IMR-90 (cell line): ENCODE results near the gene TBCEL. TPM values are rescaled to one million over a fixed set of nuclear protein-coding genes. Genes with fewer than 3 reads are reported as not detected.

Experiments used
- ATAC-seq: fragments of 200-7000 bp; cut with Tn5 transposase; 2 replicates; pipeline ENCODE4 v1.9.1; 2020; ENCODE audit warnings: low read depth, mild to moderate bottlenecking, moderate library complexity
- BruUV-seq: library from RNA; stranded (reverse); fragments of 400-500 nt; replicated peaks from 2 replicates; lab custom pipeline; 2021; lab: Mats Ljungman, UMichigan
- CTCF ChIA-PET: fragments of 300-600 bp; formaldehyde crosslinking; extraction: SDS; loops from one replicate; lab custom pipeline; 2021; ENCODE audit warnings: antibody characterized with exemption; lab: Yijun Ruan, JAX
- POLR2A ChIA-PET: fragments of 300-600 bp; sonication (Branson Sonifier 250); formaldehyde crosslinking; loops from one replicate; lab custom pipeline; 2022; ENCODE audit warnings: antibody characterized with exemption; ENCODE audit not compliant: unreplicated experiment; lab: Charles Lee
- DNase-seq: peaks from one replicate; pipeline ENCODE4 v3.0.0; 2013
- H2AFZ ChIP-seq: replicated peaks from 2 replicates; pipeline ENCODE3; 2013; ENCODE audit warnings: low read length, mild to moderate bottlenecking; ENCODE audit not compliant: poor library complexity
- H2AK5ac ChIP-seq: 2 replicates; pipeline ENCODE4 v1.6.1; 2013; ENCODE audit warnings: low read depth, low read length, inconsistent platforms
- H2AK9ac ChIP-seq: replicated peaks from 2 replicates; pipeline ENCODE3; 2013; ENCODE audit warnings: mild to moderate bottlenecking, low read depth, low read length, moderate library complexity; ENCODE audit not compliant: poor library complexity
- H2BK120ac ChIP-seq: 2 replicates; pipeline ENCODE4 v1.6.1; 2013; ENCODE audit warnings: low read depth, low read length, inconsistent platforms
- H2BK15ac ChIP-seq: 3 replicates; pipeline ENCODE4 v1.6.1; 2013; ENCODE audit warnings: low read depth, low read length, inconsistent platforms
- H2BK20ac ChIP-seq: 2 replicates; pipeline ENCODE4 v1.6.1; 2013; ENCODE audit warnings: low read depth, mild to moderate bottlenecking, inconsistent platforms, low read length, moderate library complexity
- H2BK5ac ChIP-seq: 2 replicates; pipeline ENCODE4 v1.6.1; 2013; ENCODE audit warnings: mild to moderate bottlenecking, low read depth, low read length, inconsistent platforms; ENCODE audit not compliant: poor library complexity, severe bottlenecking
- H3K14ac ChIP-seq: replicated peaks from 2 replicates; pipeline ENCODE4 v1.6.1; 2013; ENCODE audit warnings: low read depth, low read length, inconsistent platforms
- H3K18ac ChIP-seq: 2 replicates; pipeline ENCODE4 v1.6.1; 2013; ENCODE audit warnings: low read depth, low read length, control low read depth
- H3K23ac ChIP-seq: 2 replicates; pipeline ENCODE4 v1.6.1; 2013; ENCODE audit warnings: low read depth, low read length, inconsistent platforms
- H3K27ac ChIP-seq: 2 replicates; pipeline ENCODE4 v1.5.1; 2013; ENCODE audit warnings: mild to moderate bottlenecking, control low read depth, low read length; ENCODE audit not compliant: insufficient read depth
- H3K27me3 ChIP-seq: 2 replicates; pipeline ENCODE4 v1.6.1; 2013; ENCODE audit warnings: low read length; ENCODE audit not compliant: control insufficient read depth, insufficient read depth
- H3K36me3 ChIP-seq: 2 replicates; pipeline ENCODE4 v1.6.1; 2013; ENCODE audit warnings: low read length, mixed read lengths; ENCODE audit not compliant: control insufficient read depth, insufficient read depth
- H3K4ac ChIP-seq: 2 replicates; pipeline ENCODE4 v1.6.1; 2013; ENCODE audit warnings: low read depth, low read length, inconsistent platforms
- H3K4me1 ChIP-seq: 2 replicates; pipeline ENCODE4 v1.6.1; 2013; ENCODE audit warnings: low read length, mixed read lengths; ENCODE audit not compliant: control insufficient read depth, insufficient read depth
- H3K4me2 ChIP-seq: 2 replicates; pipeline ENCODE4 v1.6.1; 2013; ENCODE audit warnings: low read depth, mild to moderate bottlenecking, control low read depth, low read length, moderate library complexity
- H3K4me3 ChIP-seq: 2 replicates; pipeline ENCODE4 v1.5.1; 2013; ENCODE audit warnings: low read depth, mild to moderate bottlenecking, control low read depth, low read length, moderate library complexity; ENCODE audit not compliant: insufficient read depth
- H3K56ac ChIP-seq: 2 replicates; pipeline ENCODE4 v1.6.1; 2013; ENCODE audit warnings: low read length, inconsistent platforms; ENCODE audit not compliant: insufficient read depth; ENCODE audit errors: extremely low read depth
- H3K79me1 ChIP-seq, 2 experiments: 2 replicates each; pipeline ENCODE4 v1.6.1; 2013; ENCODE audit warnings: low read length in 2 of 2, inconsistent platforms in 1 of 2, low read depth in 1 of 2
- H3K9ac ChIP-seq: 2 replicates; pipeline ENCODE4 v1.6.1; 2013; ENCODE audit warnings: low read depth, low read length, control low read depth
- H3K9me1 ChIP-seq: 2 replicates; pipeline ENCODE4 v1.6.1; 2013; ENCODE audit warnings: low read length, inconsistent platforms; ENCODE audit not compliant: insufficient read depth
- H3K9me3 ChIP-seq: 2 replicates; pipeline ENCODE4 v1.6.1; 2013; ENCODE audit warnings: low read length; ENCODE audit not compliant: control insufficient read depth, insufficient read depth
- H4K20me1 ChIP-seq: 2 replicates; pipeline ENCODE4 v1.6.1; 2013; ENCODE audit warnings: low read length, inconsistent platforms; ENCODE audit not compliant: insufficient read depth
- H4K5ac ChIP-seq: 2 replicates; pipeline ENCODE4 v1.6.1; 2013; ENCODE audit warnings: mild to moderate bottlenecking, low read depth, low read length, control low read depth
- H4K8ac ChIP-seq, 2 experiments: 2 replicates each; pipeline ENCODE4 v1.6.1; 2013; ENCODE audit warnings: low read depth in 2 of 2, low read length in 2 of 2, control low read depth in 1 of 2, inconsistent platforms in 1 of 2
- H4K91ac ChIP-seq: 2 replicates; pipeline ENCODE4 v1.6.1; 2013; ENCODE audit warnings: low read depth, low read length, inconsistent platforms; ENCODE audit not compliant: insufficient read depth
- BHLHE40 ChIP-seq: fragments of 150-350 bp; IDR thresholded peaks from 2 replicates; pipeline ENCODE4 v1.6.1; 2016; ENCODE audit warnings: mild to moderate bottlenecking, low read depth, low read length
- CEBPB ChIP-seq: IDR thresholded peaks from 2 replicates; pipeline ENCODE4 v1.6.1; 2012; ENCODE audit warnings: low read depth, low read length, improper control_type of control experiment
- CHD1 ChIP-seq: IDR thresholded peaks from 2 replicates; pipeline ENCODE4 v1.6.1; 2012; ENCODE audit warnings: low read depth, low read length, improper control_type of control experiment
- FOS ChIP-seq: fragments of 150-350 bp; IDR thresholded peaks from 2 replicates; pipeline ENCODE4 v1.6.1; 2016; ENCODE audit warnings: low read depth, low read length
- MAZ ChIP-seq: IDR thresholded peaks from 2 replicates; pipeline ENCODE4 v1.6.1; 2012; ENCODE audit warnings: low read depth, mild to moderate bottlenecking, low read length, improper control_type of control experiment, moderate library complexity, borderline replicate concordance
- NFE2L2 ChIP-seq: fragments of 150-350 bp; IDR thresholded peaks from 2 replicates; pipeline ENCODE4 v1.6.1; 2016; ENCODE audit warnings: low read depth, mild to moderate bottlenecking, low read length
- POLR2A ChIP-seq: IDR thresholded peaks from 2 replicates; pipeline ENCODE4 v1.6.1; 2012; ENCODE audit warnings: mild to moderate bottlenecking, low read depth, low read length
- RAD21 ChIP-seq: IDR thresholded peaks from 2 replicates; pipeline ENCODE4 v1.6.1; 2012; ENCODE audit warnings: low read length, improper control_type of control experiment
- RCOR1 ChIP-seq: IDR thresholded peaks from 2 replicates; pipeline ENCODE4 v1.6.1; 2012; ENCODE audit warnings: mild to moderate bottlenecking, low read length, improper control_type of control experiment; ENCODE audit not compliant: insufficient replicate concordance
- RFX5 ChIP-seq: IDR thresholded peaks from 2 replicates; pipeline ENCODE4 v1.8.0; 2012; ENCODE audit warnings: low read depth, mild to moderate bottlenecking, low read length, moderate library complexity
- SMC3 ChIP-seq: fragments of 150-350 bp; IDR thresholded peaks from 2 replicates; pipeline ENCODE4 v1.6.1; 2016; ENCODE audit warnings: low read depth, mild to moderate bottlenecking, antibody characterized with exemption, low read length, moderate library complexity
- WGBS, 2 experiments: methylation state at CpG; one replicate each; pipeline versions ENCODE4 v1.1.5 to v1.1.7; 2013; ENCODE audit warnings: missing lambda C conversion rate in 2 of 2; ENCODE audit not compliant: insufficient read length in 1 of 2; ENCODE audit errors: extremely low coverage in 2 of 2; 5-methylcytosine and 5-hydroxymethylcytosine counted together
- dilution Hi-C: fragments of 300-500 bp; cut with HindIII; formaldehyde crosslinking; loops from one replicate; pipeline ENCODE4 v1.14.3; 2018; ENCODE audit warnings: low sequenced_read_pairs; ENCODE audit not compliant: unreplicated experiment
- in situ Hi-C: fragments of 300-500 bp; cut with MboI; formaldehyde crosslinking; loops from 3 replicates; pipeline ENCODE4 v1.14.3; 2019; ENCODE audit warnings: low sequenced_read_pairs, inconsistent platforms, mixed read lengths
- intact Hi-C: fragments of 100-400 bp; cut with micrococcal nuclease; formaldehyde crosslinking; loops from 2 replicates; pipeline ENCODE4 v1.10.0; 2022
- polyA plus RNA-seq, 3 experiments: library from polyadenylated mRNA; depleted of rRNA; stranded (reverse); fragments of >200 nt; gene quantifications; 2 replicates each; pipeline ENCODE4 v1.2.3, GENCODE V29; 2012; ENCODE audit warnings: low replicate concordance in 1 of 3
- total RNA-seq: library from RNA; depleted of rRNA; stranded (reverse); fragments of >200 nt; gene quantifications from 2 replicates; pipeline ENCODE4 v1.2.3, GENCODE V29; 2012
- TF ChIP-seq, protein P1 (sequence below): conservative IDR thresholded peaks from 2 replicates; pipeline ENCODE4 v1.5.1; 2012; ENCODE audit warnings: mild to moderate bottlenecking, low read depth, low read length, improper control_type of control experiment
- TF ChIP-seq, protein P2 (sequence below): fragments of 150-350 bp; IDR thresholded peaks from 2 replicates; pipeline ENCODE4 v1.6.1; 2017; ENCODE audit warnings: mild to moderate bottlenecking, antibody characterized with exemption, low read length, low read depth
- TF ChIP-seq, protein P3 (sequence below): fragments of 150-350 bp; IDR thresholded peaks from 2 replicates; pipeline ENCODE4 v1.6.1; 2016; ENCODE audit warnings: low read depth, mild to moderate bottlenecking, low read length, moderate library complexity, borderline replicate concordance

The TBCEL gene
- total and polyA plus RNA-seq, 2 of the 4 experiments (the other 2 are of a cell fraction): 7.1 to 21.0 TPM

DNA sequence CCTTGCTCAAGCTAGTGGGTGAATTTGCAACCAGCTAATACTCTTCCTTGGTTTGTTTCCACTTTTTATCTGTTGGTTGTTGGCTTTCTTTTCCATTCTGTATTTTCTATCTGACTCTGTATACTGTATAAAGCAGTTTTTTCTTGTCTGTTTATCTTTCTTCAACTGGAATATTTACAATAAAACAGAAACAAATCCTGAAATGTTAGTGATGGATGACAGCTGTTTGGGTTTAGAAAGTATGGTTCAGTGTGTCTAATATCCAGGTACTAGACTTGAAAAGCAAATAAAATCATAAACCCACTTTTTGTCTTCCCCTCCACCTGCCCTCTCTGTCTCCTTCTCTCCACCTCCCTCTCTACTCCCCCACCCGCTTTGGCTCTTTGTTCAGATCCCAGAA is 35.3 kb upstream of the TBCEL start:
- Histone ChIP-seq H3K79me1 (no peaks in the 10 kb centered on the region), H4K91ac (no peak overlapping the region), H2BK15ac (no peak overlapping the region), H3K9ac (no peak overlapping the region), H4K20me1 (no peaks in the 10 kb centered on the region), H4K5ac (no peak overlapping the region), H2AK9ac (no peak overlapping the region), H2BK20ac (no peak overlapping the region), H3K23ac (no peak overlapping the region), H3K4ac (no peak overlapping the region), H3K4me3 (no peak overlapping the region), H3K27ac (no peak overlapping the region), H4K8ac (no peak overlapping the region), H3K36me3 (no peaks in the 10 kb centered on the region), H3K27me3 (peaks cover 60% of the 10 kb centered on the region), H3K14ac (no peak overlapping the region), H2AK5ac (no peak overlapping the region), H3K18ac (no peak overlapping the region), H2BK5ac (no peak overlapping the region), H3K9me1 (no peaks in the 10 kb centered on the region; the same call in 1 of the 2 replicates), H2AFZ (no peak overlapping the region), H3K56ac (no peak overlapping the region), H2BK120ac (no peak overlapping the region), H3K4me2 (no peak overlapping the region), H3K9me3 (no peaks in the 10 kb centered on the region), H3K4me1 (peaks cover 2% of the 10 kb centered on the region; the same call in 1 of the 2 replicates)
- CTCF ChIA-PET: no interaction called here
- dilution Hi-C loops: no loop called here
- no TSS peak for BruUV-seq
- intact Hi-C loops: no loop called here
- in situ Hi-C loops: no loop called here
- WGBS, 2 experiments: no CpG with 5 or more reads among the region's 1 CpG
- no peak for DNase-seq
- POLR2A ChIA-PET: no interaction called here
- TF ChIP-seq, protein P1, sequence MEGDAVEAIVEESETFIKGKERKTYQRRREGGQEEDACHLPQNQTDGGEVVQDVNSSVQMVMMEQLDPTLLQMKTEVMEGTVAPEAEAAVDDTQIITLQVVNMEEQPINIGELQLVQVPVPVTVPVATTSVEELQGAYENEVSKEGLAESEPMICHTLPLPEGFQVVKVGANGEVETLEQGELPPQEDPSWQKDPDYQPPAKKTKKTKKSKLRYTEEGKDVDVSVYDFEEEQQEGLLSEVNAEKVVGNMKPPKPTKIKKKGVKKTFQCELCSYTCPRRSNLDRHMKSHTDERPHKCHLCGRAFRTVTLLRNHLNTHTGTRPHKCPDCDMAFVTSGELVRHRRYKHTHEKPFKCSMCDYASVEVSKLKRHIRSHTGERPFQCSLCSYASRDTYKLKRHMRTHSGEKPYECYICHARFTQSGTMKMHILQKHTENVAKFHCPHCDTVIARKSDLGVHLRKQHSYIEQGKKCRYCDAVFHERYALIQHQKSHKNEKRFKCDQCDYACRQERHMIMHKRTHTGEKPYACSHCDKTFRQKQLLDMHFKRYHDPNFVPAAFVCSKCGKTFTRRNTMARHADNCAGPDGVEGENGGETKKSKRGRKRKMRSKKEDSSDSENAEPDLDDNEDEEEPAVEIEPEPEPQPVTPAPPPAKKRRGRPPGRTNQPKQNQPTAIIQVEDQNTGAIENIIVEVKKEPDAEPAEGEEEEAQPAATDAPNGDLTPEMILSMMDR: no peak
- no peak for TF ChIP-seq RAD21
- TF ChIP-seq, protein P2, sequence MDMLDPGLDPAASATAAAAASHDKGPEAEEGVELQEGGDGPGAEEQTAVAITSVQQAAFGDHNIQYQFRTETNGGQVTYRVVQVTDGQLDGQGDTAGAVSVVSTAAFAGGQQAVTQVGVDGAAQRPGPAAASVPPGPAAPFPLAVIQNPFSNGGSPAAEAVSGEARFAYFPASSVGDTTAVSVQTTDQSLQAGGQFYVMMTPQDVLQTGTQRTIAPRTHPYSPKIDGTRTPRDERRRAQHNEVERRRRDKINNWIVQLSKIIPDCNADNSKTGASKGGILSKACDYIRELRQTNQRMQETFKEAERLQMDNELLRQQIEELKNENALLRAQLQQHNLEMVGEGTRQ: no peak
- TF ChIP-seq, protein P3, sequence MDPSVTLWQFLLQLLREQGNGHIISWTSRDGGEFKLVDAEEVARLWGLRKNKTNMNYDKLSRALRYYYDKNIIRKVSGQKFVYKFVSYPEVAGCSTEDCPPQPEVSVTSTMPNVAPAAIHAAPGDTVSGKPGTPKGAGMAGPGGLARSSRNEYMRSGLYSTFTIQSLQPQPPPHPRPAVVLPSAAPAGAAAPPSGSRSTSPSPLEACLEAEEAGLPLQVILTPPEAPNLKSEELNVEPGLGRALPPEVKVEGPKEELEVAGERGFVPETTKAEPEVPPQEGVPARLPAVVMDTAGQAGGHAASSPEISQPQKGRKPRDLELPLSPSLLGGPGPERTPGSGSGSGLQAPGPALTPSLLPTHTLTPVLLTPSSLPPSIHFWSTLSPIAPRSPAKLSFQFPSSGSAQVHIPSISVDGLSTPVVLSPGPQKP: no peak
- TF ChIP-seq CHD1: no peak
- TF ChIP-seq RCOR1: no peak
- no peak for TF ChIP-seq NFE2L2
- no peak for TF ChIP-seq FOS
- no peak for TF ChIP-seq SMC3
- TF ChIP-seq BHLHE40: no peak
- no peak for TF ChIP-seq MAZ
- no peak for TF ChIP-seq RFX5
- TF ChIP-seq CEBPB: no peak
- TF ChIP-seq POLR2A: no peak
- no peak for ATAC-seq
